IPS DF 4.7 (cell line): ENCODE results near the gene FBXL13.
"Not testable (repeated sequence)": the region's sequence is repeated elsewhere in the genome, so short reads cannot be mapped to it uniquely, and the experiment has no call there.

ENCODE experiments used
- DNase-seq: peaks from one replicate; pipeline ENCODE4 v3.0.0-alpha.2; 2013; ENCODE audit warnings: low spot score; ENCODE audit errors: extremely low read depth

The FBXL13 gene

DNA sequence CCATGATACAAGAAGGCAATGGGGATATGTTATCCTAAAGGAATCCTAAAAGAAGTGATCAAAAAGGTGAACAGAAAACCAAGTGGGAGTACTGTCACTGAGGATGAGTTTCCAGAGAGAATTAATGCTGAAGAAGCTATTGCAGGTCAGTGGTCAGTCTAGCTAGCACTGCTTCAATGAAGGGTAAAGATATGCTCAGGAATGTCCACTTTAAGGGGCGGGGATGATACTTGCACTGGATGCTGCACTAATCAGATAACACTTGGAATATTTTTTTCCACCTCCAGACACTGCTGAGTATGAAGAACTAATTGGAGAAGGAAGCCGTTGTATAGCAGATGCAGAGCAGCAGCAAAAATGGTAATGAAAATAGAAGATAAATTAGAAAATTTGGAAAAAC lies 86.5 kb downstream of the FBXL13 start:
- no peak for DNase-seq

- DNase-seq, result no peak
These were observed 89.3 kb downstream of the FBXL13 start for GRCh38 chr7:102985176-102985783.

GRCh38 chr7:102983602-102984001 lies 91.0 kb downstream of the FBXL13 start:
- no peak for DNase-seq

DNA sequence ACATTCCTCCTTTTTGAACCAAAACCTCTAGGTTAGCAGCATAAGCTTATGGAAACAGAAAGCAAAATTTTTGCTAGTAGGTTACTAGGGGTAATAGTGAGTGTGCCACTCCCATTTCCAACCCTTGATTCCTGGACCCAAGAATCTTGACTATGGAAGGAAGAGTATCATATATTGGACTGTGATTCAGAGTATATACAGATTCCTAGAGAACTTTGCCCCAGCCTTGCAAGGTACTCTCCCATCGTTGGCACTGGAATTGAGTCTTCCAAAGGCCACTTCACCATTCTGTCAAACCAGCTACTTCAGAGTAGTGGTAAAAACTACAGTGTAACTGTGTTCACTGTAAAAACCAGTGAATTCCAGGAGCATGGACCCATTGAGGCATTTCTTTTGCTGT lies 92.4 kb downstream of the FBXL13 start:
- no peak for DNase-seq

DNA sequence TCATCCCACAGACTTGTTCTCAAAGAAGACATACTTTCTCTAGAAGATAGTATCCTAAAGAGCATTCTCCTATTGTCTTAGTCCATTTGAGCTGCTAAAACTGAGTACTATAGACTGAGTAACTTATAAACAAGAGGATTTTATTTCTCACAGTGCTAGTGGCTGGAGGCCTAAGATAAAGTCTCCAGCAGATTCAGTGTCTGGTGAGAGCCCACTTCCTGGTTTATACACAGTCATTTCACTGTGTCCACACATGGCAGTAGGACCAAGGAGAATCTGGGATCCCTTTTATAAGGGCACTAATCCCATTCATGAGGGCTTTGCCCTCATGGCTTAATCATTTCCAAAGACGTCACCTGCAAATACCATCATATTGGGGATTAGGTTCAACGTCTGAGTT lies 93.1 kb downstream of the FBXL13 start:
- no peak for DNase-seq

DNA sequence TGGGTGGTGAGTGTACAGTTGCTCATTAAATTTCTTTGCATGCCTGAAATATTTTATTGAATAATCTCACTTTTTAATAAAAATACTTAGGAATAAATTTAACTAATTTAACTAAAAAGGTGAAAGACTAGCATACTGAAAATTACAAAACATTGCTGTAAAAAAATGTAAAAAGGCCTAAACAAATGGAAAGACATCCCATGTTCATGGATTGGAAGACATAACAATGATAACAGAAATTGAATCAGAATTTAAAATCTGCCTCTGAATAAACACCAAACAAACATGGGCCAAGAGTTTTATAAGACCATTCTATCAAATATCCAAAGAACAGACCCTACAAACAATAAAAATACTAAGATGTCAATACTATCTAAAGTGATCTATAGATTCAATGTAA lies 94.9 kb downstream of the FBXL13 start:
- no peak for DNase-seq

- no peak for DNase-seq
These were observed 96.3 kb downstream of the FBXL13 start for GRCh38 chr7:102978284-102978683.

- DNase-seq, result not testable (repeated sequence)
These were observed 97.0 kb downstream of the FBXL13 start for GRCh38 chr7:102977586-102977985.

- DNase-seq, result no peak
These were observed 98.1 kb downstream of the FBXL13 start for GRCh38 chr7:102976493-102976892.

DNA sequence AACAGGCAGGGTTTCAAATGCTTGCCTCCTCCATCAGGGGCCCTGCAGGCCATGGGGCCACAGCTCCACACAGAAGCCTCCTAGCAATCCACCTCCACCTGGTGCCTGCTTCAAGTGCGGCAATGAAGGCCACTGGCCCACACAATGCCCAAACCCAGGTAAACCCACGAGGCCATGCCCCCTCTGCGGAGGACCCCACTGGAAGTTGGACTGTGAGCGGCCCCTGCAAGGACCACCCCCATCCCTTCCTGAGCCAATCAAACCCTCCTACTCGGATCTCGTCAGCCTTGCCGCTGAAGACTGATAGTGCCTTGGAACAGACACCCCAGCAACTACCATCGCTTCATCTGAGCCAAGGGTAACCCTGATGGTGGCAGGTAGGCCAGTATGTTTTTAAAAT lies 98.7 kb downstream of the FBXL13 start:
- DNase-seq, result no peak

GRCh38 chr7:102974366-102975236 lies 100.0 kb downstream of the FBXL13 start:
- DNase-seq, result peak; percentile 16

DNA sequence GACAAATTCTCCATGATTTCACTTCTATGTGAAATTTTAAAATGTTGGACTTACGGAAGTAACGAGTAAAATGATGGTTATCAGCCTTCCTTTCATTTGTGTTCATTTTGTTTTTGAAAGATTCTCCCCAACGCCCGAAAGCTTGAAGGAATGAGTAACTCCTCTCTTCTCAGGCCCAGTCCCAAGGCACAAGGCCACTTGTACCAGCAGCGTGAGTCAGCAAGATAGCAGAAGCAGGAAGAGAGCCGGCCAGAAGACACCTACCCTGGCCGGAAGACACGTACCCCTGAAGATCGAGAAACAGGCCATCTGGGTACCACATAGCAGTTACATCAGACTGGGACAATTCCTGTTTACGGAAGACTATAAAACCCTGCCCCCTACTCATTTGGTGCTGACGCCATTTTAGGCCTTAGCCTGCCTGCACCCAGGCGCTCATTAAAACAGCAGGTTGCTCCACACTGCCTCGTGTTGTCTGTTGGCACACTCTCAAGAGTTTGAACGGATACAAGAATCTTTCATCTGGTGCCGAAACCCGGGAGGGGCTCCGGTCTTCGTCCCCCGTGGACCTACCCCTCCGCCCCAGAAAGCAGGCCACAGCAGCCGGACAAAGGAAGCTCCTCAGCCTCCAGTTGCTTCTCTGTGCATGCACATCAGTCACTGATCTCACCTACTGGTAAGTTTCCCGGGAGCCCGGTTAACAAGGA lies 101.3 kb downstream of the FBXL13 start:
- DNase-seq, result no peak

- no peak for DNase-seq
These were observed 106.8 kb downstream of the FBXL13 start for GRCh38 chr7:102967798-102968197.

DNA sequence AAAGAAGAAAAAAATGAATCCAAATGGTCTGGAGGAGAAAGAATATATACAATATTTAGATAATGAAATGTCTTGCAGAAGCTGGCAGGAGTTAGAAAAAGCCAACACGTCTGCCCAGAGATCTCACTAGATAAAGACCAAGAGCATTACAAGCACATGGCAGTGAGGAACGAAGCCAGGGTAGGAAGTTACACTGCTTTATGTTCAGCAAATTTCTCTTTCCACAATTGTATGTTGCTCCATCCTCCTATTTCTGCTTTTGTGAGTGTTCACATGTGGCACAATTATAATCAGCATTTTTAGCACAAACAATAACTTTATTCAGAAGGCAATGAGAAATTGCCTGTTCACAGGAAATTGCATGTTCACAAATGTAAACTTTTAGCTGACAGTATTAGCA lies 108.1 kb downstream of the FBXL13 start:
- DNase-seq, result no peak

DNA sequence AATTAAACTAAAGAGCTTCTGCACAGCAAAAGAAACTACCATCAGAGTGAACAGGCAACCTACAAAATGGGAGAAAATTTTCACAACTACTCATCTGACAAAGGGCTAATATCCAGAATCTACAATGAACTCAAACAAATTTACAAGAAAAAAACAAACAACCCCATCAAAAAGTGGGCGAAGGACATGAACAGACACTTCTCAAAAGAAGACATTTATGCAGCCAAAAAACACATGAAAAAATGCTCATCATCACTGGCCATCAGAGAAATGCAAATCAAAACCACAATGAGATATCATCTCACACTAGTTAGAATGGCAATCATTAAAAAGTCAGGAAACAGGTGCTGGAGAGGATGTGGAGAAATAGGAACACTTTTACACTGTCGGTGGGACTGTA lies 112.6 kb downstream of the FBXL13 start:
- DNase-seq, result not testable (repeated sequence)

GRCh38 chr7:102958004-102958403 lies 116.6 kb downstream of the FBXL13 start:
- not testable (repeated sequence) for DNase-seq

DNA sequence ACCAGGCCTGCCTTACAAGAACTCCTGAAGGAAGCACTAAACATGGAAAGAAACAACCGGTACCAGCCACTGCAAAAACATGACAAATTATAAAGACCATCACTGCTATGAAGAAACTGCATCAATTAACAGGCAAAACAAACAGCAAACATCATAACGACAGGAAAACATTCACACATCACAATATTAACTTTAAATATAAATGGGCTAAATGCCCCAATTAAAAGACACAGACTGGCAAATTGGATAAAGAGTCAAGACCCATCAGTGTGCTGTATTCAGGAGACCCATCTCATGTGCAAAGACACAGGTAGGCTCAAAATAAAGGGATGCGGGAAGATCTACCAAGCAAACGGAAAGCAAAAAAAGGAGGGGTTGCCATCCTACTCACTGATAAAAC lies 120.2 kb downstream of the FBXL13 start:
- DNase-seq, result not testable (repeated sequence)

DNA sequence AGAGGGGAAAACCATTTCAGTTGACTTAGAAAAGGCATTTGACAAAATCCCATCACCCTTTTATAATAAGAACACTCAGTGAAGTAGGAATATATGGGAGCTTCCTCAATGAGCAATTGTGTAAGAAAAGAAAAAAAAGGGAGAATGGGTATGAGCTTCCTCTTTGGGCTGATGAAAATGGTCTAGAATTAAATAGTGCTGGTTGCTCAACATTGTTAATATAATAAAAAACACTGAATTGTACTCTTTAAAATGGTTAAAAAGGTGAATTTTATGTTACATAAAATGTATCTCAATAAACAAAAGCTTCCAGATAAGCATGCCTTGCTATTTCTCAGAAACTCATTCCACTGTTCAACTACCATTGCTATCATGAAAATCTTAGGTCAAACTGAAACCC lies 121.2 kb downstream of the FBXL13 start:
- DNase-seq, result no peak

DNA sequence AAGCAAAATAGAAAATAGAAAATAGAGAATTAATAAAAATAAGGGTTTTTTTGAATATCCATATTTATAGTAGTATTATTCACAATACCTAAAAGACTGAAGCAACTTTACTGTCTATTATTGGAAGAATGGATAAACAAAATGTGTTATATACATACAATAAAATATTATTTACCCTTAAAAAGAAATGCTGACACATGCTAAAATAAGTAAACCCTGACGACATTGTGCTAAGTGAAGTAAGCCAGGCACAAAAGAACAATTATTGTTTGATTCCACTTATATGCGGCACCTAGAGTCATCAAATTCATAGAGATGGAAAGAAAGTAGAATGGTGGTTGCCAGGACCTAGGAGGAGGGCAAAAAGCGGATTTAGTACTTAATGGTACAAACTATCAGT lies 122.8 kb downstream of the FBXL13 start:
- no peak for DNase-seq

DNA sequence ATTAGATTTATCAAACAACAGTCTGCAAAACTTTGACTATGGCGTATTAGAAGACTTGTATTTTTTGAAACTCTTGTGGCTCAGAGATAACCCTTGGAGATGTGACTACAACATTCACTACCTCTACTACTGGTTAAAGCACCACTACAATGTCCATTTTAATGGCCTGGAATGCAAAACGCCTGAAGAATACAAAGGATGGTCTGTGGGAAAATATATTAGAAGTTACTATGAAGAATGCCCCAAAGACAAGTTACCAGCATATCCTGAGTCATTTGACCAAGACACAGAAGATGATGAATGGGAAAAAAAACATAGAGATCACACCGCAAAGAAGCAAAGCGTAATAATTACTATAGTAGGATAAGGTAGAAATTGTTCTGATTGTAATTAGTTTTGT lies 130.4 kb downstream of the FBXL13 start:
- DNase-seq, result no peak

GRCh38 chr7:102943423-102944169 lies 131.0 kb downstream of the FBXL13 start:
- no peak for DNase-seq

GRCh38 chr7:102942868-102943267 lies 131.7 kb downstream of the FBXL13 start:
- DNase-seq, result no peak
